GM13977 (cell line): ENCODE data around the gene GNAI2.
"Not testable (repeated sequence)": the region's sequence is repeated elsewhere in the genome, so short reads cannot be mapped to it uniquely, and the experiment has no call there.

Source experiments
- DNase-seq: peaks from one replicate; pipeline ENCODE4 v3.0.0; 2012; ENCODE audit warnings: low spot score
- in situ Hi-C: fragments of 300-500 bp; cut with MboI; formaldehyde crosslinking; loops from one replicate; pipeline ENCODE4 v1.12.0; 2022; ENCODE audit warnings: low sequenced_read_pairs, low pct_unique_long_range_greater_than_20kb, mixed read lengths, inconsistent platforms; ENCODE audit not compliant: unreplicated experiment
- TF ChIP-seq, protein P1 (sequence below): IDR thresholded peaks from 2 replicates; pipeline ENCODE4 v1.5.1; 2012; ENCODE audit warnings: mild to moderate bottlenecking, control low read depth; ENCODE audit not compliant: insufficient read depth; ENCODE audit errors: extremely low read depth, missing control alignments

Gene GNAI2

DNA sequence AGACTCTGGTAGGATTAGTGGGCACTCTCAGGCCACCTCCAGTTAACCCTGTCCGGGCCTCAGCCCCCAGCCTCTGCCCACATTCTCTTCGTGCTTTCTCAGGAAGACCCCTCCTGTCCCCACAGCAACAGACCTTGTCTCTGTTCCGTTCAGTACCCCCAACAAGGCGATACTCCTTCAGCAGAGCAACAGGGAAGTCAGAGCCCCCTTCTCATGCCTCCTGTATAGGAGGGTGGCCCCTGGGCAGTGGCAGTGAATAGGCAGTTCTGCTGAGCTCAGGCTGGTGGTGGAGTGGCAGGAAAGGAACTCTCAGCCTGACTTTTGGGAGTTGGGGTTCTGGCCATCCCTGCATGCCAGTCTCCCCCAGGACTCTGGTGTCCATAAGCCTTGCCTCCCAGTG lies 33.5 kb downstream of the GNAI2 start:
- TF ChIP-seq, protein P1, sequence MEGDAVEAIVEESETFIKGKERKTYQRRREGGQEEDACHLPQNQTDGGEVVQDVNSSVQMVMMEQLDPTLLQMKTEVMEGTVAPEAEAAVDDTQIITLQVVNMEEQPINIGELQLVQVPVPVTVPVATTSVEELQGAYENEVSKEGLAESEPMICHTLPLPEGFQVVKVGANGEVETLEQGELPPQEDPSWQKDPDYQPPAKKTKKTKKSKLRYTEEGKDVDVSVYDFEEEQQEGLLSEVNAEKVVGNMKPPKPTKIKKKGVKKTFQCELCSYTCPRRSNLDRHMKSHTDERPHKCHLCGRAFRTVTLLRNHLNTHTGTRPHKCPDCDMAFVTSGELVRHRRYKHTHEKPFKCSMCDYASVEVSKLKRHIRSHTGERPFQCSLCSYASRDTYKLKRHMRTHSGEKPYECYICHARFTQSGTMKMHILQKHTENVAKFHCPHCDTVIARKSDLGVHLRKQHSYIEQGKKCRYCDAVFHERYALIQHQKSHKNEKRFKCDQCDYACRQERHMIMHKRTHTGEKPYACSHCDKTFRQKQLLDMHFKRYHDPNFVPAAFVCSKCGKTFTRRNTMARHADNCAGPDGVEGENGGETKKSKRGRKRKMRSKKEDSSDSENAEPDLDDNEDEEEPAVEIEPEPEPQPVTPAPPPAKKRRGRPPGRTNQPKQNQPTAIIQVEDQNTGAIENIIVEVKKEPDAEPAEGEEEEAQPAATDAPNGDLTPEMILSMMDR = no peak
- in situ Hi-C loops = no loop called here
- DNase-seq = no peak

DNA sequence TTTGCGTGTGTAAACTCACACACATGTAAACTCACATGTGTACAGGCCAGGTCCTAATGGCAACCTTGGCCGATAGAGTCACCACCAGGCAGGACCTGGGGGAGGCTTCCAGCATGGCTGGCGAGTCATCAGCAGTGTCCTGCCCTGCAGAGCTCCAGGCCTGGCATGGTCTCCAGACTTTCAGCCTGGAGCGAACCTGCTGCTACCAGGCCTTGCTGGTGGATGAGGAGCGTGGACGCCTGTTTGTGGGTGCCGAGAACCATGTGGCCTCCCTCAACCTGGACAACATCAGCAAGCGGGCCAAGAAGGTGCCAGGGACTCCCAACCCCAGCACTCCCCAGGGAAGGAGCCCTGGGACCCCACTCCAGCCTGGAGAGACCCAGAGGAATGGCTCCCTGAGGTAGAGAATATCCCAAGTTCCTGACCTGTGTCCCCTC lies 34.0 kb downstream of the GNAI2 start:
- in situ Hi-C loops = loop anchor here (10.0 kb wide), 1 partner anchor 45 kb away; no protein-coding TSS in a partner anchor
- DNase-seq = no peak
- TF ChIP-seq, protein P1 = no peak

DNA sequence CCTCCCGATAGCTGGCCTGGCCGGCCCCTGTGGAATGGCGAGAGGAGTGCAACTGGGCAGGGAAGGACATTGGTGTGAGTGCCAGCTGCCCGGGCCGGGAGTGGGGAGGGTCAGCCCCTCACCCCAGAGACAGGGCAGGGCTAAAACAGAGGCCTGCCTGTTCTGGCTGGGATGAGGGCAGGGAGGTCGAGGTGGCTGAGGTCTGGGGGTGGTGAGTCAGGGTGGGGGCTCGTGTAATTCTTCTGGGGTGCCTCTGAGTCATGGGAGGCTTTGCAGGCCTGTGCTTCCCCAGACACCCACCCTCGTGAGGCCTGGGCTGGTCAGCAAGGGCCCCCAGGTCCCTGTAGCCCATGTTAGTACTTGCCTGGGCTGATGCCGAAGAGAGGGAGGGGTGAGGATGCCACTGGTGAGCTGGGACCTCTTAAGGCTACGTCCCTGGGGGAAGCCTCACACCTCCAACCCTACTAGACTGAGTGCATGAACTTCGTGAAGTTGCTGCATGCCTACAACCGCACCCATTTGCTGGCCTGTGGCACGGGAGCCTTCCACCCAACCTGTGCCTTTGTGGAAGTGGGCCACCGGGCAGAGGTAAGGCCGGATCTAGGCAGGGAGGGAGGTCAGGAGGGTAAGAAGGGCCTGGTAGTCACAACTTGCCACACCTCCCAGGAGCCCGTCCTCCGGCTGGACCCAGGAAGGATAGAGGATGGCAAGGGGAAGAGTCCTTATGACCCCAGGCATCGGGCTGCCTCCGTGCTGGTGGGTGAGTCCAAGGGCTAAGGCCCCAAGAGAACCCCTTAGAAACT lies 34.6 kb downstream of the GNAI2 start:
- in situ Hi-C loops = loop anchor here (10.0 kb wide), 1 partner anchor 46 kb away; no protein-coding TSS in a partner anchor
- no peak for DNase-seq
- TF ChIP-seq, protein P1 = no peak

DNA sequence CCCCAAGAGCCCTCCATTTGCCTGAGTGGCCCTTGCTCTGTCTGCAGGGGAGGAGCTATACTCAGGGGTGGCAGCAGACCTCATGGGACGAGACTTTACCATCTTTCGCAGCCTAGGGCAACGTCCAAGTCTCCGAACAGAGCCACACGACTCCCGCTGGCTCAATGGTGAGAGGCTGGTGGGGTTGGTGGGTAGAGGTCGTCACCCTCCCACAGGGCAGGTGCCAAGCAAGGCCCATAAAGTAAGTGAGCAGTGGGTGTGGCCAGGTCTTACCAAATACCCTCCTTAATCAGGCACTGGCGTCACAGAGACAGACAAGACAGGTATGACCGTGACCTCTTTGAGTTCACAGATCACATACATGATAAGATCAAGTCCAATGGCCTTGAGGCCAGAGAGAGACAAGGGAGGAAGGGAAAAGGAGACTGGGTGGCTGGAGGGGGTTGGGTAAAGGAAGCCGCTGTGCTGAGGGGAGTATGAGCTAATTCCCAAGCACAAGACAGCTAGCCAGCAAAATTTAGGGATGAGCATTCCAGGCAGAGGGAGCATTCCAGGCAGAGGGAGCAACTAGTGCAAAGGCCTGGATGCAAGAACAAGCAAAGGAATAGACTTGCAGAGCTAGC lies 35.4 kb downstream of the GNAI2 start:
- in situ Hi-C loops = loop anchor here (10.0 kb wide), 1 partner anchor 47 kb away; no protein-coding TSS in a partner anchor
- DNase-seq = no peak
- TF ChIP-seq, protein P1 = no peak

DNA sequence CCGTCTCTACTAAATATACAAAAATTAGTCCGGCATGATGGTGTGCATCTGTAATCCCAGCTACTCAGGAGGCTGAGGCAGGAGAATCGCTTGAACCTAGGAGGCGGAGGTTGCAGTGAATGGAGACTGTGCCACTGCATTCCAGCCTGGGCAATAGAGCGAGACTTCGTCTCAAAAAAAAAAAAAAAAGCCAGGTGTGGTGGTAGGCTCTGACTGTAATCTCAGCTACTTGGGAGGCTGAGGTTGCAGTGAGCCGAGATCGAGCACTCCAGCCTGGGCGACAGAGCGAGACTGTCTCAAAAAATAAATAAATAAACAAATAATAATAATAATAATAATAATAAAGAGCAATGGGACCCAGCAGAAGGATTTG lies 36.5 kb downstream of the GNAI2 start:
- in situ Hi-C loops = loop anchor here (10.0 kb wide), 1 partner anchor 48 kb away; no protein-coding TSS in a partner anchor

DNA sequence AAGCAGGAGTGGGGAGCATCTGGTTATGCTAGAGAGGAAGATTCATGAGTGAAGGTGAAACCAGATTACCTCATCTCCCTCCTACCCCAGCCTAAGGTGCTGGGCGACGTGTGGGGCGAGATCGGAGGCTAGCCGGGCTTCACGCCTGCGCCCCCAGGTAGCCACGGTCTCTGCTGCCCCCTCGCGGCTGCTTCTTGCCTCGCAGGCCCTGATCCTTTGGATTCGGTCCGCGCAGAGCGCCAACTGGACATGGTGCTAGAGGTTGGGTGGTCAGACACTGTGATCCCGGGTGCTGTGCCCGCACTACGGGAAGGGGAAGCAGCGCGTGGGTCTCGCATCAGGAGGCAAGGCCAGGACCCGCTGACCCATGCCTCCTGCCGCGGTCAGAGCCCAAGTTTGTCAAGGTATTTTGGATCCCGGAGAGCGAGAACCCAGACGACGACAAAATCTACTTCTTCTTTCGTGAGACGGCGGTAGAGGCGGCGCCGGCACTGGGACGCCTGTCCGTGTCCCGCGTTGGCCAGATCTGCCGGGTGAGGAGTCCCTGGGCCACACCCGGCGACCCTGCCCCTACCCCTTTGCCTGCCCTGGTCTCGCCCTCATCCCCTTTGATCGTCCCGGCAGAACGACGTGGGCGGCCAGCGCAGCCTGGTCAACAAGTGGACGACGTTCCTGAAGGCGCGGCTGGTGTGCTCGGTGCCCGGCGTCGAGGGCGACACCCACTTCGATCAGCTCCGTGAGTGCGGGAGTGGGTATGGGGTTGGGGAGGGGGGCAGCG lies 37.1 kb downstream of the GNAI2 start:
- in situ Hi-C loops = loop anchor here (10.0 kb wide), 1 partner anchor 48 kb away; no protein-coding TSS in a partner anchor
- TF ChIP-seq, protein P1 = peak; percentile 98
- DNase-seq = peak; percentile 99

More for the DNA sequence above, 36.5 kb downstream of the GNAI2 start:
- DNase-seq = not testable (repeated sequence)
